Left colon (tissue), 2 donors: ENCODE results near the gene SPPL2B. TPM values are rescaled to one million over a fixed set of nuclear protein-coding genes. Genes with fewer than 3 reads are reported as not detected.
A peak's percentile ranks its signal among the peaks of the same experiment; 100 is the strongest.

Source experiments
- ATAC-seq: fragments of 200-7000 bp; cut with Tn5 transposase; one replicate; pipeline ENCODE4 v1.9.1; 2020; ENCODE audit warnings: mild to moderate bottlenecking, moderate library complexity
- DNase-seq, 2 donors: peaks; one replicate each; pipeline ENCODE4 v3.0.0-alpha.2; 2020
- intact Hi-C, 2 donors: fragments of 100-400 bp; cut with DNase I in 1 of 2; cut with micrococcal nuclease in 1 of 2; formaldehyde crosslinking; loops; one replicate each; pipeline versions ENCODE4 v1.11.2 to v1.14.0; 2022; cut with DNase I, micrococcal nuclease
- total RNA-seq, 2 donors: library from RNA; stranded (reverse); fragmentation: NEBNext Ultra II Directional; extraction: Animal tissue kit (Norgen Biotek cat#: 25700); gene quantifications; one replicate each; pipeline ENCODE4 v1.2.1, GENCODE V29; 2021
- donor health status: DM: no; HTN: no; CAD: no.
- donor health status: DM: yes; HTN: yes; CAD: no.

The SPPL2B gene
- total RNA-seq, 2 donors from 2014 or later, result 142 to 173 TPM

DNA sequence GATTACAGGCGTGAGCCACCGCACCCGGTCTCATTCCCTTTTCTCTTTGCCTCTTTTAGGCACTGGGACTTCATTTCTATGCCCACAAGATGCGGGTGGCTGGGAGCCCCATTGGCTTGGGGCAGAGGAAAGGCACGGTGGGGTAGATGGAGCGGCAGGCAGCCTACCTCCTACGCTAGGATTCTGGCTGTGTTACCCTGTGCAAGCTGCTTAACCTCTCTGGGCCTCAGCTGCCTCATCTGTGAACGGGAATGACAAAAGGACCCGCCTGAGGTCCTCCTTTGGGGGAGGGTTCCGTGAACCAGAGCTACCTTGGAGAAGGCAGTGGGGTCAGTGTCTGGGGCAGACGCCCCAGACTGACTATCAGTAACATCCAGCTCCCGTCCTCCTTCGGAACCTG is 11.2 kb upstream of the SPPL2B start:
- DNase-seq (peak in 1 of 2 donors; percentile 2), ATAC-seq (no peak)
- intact Hi-C loops, result loop anchor here in 1 of 2 donors (5.0 kb wide), 1 partner anchor 35 kb away; the partner anchor contains the start of gene PEAK3

- intact Hi-C loops, result loop anchor here in 1 of 2 donors (5.0 kb wide), 1 partner anchor 35 kb away; the partner anchor contains the start of gene PEAK3
- ATAC-seq (no peak), DNase-seq (no peak)
Observed at GRCh38 chr19:2317756-2318155, 10.7 kb upstream of the SPPL2B start.

DNA sequence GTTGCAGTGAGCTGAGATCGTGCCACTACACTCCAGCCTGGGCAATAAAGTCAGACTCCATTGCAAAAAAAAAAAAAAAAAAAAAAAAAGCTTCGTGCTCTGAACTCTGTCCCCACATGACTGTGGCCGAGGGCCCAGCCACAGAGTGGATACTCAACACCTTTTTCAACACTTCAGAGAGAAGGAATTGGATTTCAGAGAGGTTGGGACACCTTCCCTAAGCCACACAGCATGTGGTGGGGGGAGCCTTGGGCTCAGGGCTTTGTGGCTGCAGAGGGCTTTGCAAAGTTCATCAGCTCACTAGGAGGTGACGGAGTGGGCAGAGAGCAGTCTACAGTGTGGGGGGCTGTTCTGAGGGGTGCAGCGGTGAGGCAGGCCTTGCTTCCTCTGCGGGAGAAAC is 9.6 kb upstream of the SPPL2B start:
- DNase-seq, result no peak
- intact Hi-C loops, result loop anchor here in 1 of 2 donors (5.0 kb wide), 1 partner anchor 37 kb away; the partner anchor contains the start of gene PEAK3

DNA sequence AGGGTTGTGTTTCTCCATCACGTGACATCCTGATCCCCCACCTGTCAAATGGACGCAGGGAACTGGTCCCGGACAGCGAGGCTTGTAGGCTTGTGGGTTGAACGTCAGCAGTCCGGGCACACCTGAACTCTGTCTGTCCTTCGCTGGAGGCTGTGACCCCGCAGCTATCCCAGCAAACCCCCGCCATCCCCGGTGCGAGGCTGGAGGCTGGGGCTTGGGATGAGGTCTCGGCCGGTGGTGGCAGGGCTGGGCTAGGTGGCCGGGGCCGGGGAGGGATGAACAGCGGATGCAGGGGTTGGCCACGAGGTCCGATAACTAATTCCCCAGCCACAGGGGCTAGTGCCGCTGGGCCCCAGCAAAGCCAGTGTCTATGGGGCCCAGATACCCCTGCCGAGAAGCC is 8.9 kb upstream of the SPPL2B start:
- intact Hi-C loops, result loop anchor here in 1 of 2 donors (5.0 kb wide), 1 partner anchor 37 kb away; the partner anchor contains the start of gene PEAK3
- ATAC-seq, result no peak
- no peak for DNase-seq

More for the DNA sequence above, 9.6 kb upstream of the SPPL2B start:
- no peak for ATAC-seq

DNA sequence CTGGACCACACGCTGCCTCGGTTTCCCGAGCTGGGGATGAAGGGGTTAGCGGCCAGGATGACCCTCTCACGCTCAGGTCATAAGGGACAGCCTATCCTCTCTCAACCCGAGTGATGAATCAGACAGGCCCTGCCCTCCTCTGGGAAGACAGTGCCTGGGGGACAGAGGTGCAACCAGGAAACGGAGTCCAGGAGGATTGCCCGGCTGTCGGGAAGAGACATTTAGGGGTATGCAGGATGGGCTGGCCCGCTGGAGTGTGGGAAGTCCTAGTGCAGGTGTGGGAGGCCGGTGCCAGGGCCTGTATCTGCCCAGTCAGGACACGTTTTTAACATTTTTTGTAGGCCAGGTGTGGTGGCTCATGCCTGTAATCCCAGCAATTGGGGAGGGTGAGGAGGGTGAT is 8.4 kb upstream of the SPPL2B start:
- DNase-seq, result no peak
- no peak for ATAC-seq
- intact Hi-C loops, result loop anchor here in 1 of 2 donors (10.0 kb wide), 1 partner anchor 75 kb away; the partner anchor contains the start of gene AMH

DNA sequence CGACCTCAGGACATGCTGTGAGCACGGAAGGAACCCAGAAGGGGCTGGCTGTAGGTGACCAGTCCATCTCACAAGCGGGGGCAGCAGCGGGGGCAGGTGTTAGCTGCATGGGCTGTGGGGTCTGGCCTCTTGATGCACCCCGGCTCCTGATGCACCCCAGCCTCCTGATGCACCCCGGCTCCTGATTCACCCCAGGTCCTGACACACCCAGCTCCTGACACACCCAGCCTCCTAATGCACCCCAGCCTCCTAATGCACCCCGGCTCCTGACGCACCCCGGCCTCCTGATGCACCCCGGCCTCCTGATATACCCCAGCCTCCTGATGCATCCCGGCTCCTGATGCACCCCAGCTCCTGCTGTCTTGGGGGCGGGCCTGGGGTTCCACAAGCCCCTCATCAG is 7.5 kb upstream of the SPPL2B start:
- DNase-seq (no peak), ATAC-seq (no peak)
- intact Hi-C loops, result loop anchor here in 1 of 2 donors (10.0 kb wide), 1 partner anchor 76 kb away; the partner anchor contains the start of gene AMH

GRCh38 chr19:2321565-2322283 is 6.8 kb upstream of the SPPL2B start:
- ATAC-seq, result no peak
- DNase-seq, result no peak
- intact Hi-C loops, result loop anchor here in 1 of 2 donors (10.0 kb wide), 1 partner anchor 77 kb away; the partner anchor contains the start of gene AMH

DNA sequence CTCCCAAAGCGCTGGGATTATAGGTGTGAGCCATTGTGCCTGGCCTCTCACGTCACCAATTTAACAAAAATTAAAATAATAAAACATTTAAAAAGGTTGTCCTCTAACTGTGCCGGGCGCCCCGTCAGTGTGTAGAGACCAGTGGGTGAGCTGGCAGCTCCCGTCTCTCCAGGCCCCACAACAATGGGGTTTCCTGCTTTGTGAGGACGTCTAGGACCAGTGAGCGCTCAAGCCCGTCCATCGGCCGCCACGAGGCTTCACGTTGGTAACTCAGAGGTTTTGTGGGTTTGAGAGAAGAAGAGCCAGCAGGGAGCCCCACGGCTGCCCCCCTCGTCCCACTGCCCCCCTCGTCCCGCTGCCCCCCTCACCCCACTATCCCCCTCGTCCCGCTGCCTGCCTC is 4.8 kb upstream of the SPPL2B start:
- intact Hi-C loops, result loop anchor here in 1 of 2 donors (10.0 kb wide), 1 partner anchor 79 kb away; the partner anchor contains the start of gene AMH
- DNase-seq (no peak), ATAC-seq (no peak)

GRCh38 chr19:2324220-2324948 is 4.1 kb upstream of the SPPL2B start:
- no peak for DNase-seq
- ATAC-seq, result no peak
- intact Hi-C loops, result loop anchor here in 1 of 2 donors (10.0 kb wide), 1 partner anchor 80 kb away; the partner anchor contains the start of gene AMH

DNA sequence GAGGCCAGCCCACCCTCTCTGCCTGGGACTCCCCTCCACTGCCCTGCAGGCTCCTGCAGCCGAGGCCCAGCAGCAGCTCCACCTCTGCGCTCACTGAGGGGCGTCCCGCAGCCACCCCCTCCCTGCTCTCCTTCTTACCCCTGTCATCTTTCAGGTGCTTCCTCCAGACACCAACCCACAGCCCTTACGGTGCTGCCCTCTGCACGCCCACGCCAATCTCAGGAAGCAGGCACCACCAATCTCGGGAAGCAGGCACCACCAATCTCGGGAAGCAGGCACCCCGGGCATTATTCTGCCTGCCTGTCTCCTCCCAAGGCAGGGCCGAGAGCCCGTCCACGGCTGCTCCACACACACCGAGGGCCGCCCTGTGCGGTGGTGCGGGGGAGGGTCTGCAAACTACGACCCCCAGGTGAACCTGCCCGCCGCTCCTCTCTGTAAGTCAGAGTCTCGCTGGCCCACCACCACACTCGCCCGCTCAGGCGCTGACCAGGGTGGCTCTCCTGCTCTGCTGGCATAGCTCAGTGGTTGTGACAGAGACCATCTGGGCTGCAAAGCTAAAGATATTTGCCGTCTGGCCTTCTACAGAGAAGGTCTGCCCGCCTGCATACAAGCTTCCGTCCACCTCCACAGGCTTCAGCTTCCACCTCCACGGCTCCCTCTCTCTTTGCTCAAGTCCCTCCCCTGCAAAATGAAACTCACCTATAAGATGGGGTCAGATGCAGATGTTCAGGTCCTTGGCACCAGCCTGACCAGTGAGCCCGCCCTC is 3.0 kb upstream of the SPPL2B start:
- no peak for DNase-seq
- no peak for ATAC-seq
- intact Hi-C loops, result loop anchor here in 1 of 2 donors (10.0 kb wide), 1 partner anchor 81 kb away; the partner anchor contains the start of gene AMH

GRCh38 chr19:2326699-2327360 is 1.7 kb upstream of the SPPL2B start:
- ATAC-seq, result no peak
- DNase-seq, result no peak
- intact Hi-C loops, result loop anchor here in 1 of 2 donors (10.0 kb wide), 1 partner anchor 82 kb away; the partner anchor contains the start of gene AMH

GRCh38 chr19:2327773-2328400 is 597 bp upstream of the SPPL2B start:
- DNase-seq (peak; percentile 49 to 73), ATAC-seq (peak; percentile 39)
- intact Hi-C loops, result loop anchor here in 1 of 2 donors (10.0 kb wide), 1 partner anchor 83 kb away; the partner anchor contains the start of gene AMH

DNA sequence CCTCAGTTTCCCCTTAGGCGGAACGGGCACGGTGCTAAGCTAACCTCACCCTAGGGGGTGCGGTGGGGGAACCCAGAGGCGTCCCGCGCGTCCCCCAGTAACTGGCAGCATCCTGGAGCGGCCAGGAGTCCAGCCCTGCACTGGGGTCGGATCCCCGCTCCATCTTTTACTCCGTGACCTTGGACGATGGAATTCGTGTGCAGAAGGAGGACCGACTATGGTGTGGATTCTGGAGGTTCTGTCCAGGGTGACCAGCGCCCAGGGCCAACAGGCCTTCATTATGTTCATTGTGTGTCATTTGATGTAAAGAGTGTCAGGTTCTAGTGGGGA is 630 bp downstream of the SPPL2B start:
- ATAC-seq, result no peak
- DNase-seq, result no peak
- intact Hi-C loops, result loop anchor here in 1 of 2 donors (10.0 kb wide), 1 partner anchor 84 kb away; the partner anchor contains the start of gene AMH

DNA sequence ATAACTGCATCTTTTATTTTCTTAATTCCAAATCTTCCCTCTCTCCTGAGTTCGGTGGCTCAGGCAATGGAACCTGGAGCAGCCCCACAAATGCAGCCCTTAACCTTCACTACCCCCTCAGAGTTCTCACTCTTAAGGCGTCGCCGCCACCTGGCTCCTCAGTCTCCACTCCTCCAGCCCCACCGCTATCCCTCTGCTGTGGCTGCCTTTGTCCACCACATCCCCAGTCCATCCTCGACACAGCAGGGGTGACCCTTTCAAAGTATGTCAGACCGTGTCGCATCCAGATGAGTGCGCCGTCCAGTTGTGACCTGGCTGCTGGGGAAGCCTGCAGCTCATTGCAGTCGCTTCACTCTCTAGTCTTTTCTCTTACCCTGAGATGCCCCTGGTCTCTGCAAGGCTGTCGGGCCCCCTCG is 1.0 kb downstream of the SPPL2B start:
- intact Hi-C loops, result loop anchor here in 1 of 2 donors (10.0 kb wide), 1 partner anchor 85 kb away; the partner anchor contains the start of gene AMH
- ATAC-seq (peak; percentile 5), DNase-seq (peak in 1 of 2 donors; percentile 45)

DNA sequence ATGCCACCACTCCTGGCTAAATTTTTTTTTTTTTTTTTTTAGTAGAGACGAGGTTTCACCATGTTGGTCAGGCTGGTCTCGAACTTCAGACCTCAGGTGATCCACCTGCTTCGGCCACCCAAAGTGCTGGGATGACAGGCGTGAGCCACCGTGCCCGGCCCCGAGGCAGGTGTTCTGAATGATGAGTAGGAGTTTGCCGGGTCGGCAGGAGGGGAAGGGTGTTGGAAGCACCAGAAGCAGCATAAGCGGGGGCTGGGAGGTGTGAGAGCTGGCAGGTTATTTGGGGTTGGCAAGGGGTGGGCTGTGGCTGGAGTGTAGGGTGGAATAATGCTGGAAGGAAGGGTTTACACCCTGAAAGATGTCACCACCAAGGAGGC is 1.8 kb downstream of the SPPL2B start:
- intact Hi-C loops, result no loop called here
- no peak for ATAC-seq
- DNase-seq, result no peak

DNA sequence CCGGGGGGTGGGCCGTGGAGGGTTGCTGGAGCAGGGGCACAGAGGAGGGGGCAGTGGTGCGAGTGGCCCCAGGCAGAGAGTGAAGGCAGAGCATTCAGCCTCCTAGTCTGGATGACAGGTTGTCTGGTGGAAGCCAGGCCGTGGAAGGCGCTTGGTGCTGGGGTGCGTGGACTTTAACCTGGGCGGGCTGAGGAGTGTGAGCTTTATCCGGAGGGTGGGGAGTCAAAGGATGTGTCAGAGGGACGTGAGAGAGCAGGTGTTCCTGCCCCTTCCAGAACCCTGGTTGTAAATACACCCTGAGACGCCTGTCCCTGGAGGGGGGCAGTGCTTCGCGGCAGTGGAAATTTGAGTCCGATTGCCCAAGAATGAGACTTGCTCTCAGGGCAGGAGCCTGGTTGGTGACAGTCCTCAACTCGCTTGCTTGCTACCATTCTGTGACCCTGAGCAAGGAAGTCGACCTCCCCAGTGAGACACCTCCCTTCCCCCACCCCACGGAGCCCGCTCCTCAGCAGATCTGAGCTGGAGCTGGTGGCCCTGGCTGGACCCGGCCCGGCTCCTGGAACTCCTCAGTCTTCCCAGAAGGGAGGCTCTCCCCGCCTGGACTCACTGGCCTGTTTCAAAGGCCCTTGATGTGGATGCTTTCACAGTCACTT is 2.3 kb downstream of the SPPL2B start:
- ATAC-seq (peak; percentile 72), DNase-seq (peak; percentile 91 to 94)
- intact Hi-C loops, result no loop called here

GRCh38 chr19:2331601-2332246 is 3.2 kb downstream of the SPPL2B start:
- intact Hi-C loops, result no loop called here
- no peak for ATAC-seq
- no peak for DNase-seq
